Measurements from ENCODE around the gene RBCK1. TPM values are rescaled to one million over a fixed set of nuclear protein-coding genes. Genes with fewer than 3 reads are reported as not detected.

Gene RBCK1
- total RNA-seq, 1 experiment from 2014 or later: 115 TPM

- ChIA-PET POLR2A (ENCODE audit: unreplicated experiment) (no interaction called here), CTCF (interaction anchor here (0.5 kb wide), 1 partner anchor 47 kb away, joined by 3 read pairs; no protein-coding TSS in a partner anchor)
- Histone ChIP-seq H2AFZ (ENCODE audit: low read length) (peak overlapping the region; percentile 56), H3K4me3 (ENCODE audit: low read length) (peak overlapping the region; percentile 99), H3K9ac (ENCODE audit: low read length) (peak overlapping the region; percentile 98), H3K9me2 (replicated peaks; ENCODE audit: low read length) (no peaks in the 10 kb centered on the region), H3K4me1 (ENCODE audit: insufficient read depth, low read length) (peaks cover 28% of the 10 kb centered on the region), H3K79me2 (ENCODE audit: low read length) (peaks cover 59% of the 10 kb centered on the region), H3K4me2 (ENCODE audit: low read length) (peak overlapping the region; percentile 90), H3K27ac (ENCODE audit: low read length) (peak overlapping the region; percentile 84), H3K36me3 (ENCODE audit: low read depth, low read length) (peaks cover 19% of the 10 kb centered on the region), H3K9me3 (ENCODE audit: low read length) (no peaks in the 10 kb centered on the region), H3F3A (ENCODE audit: low read length, unreplicated experiment) (no peaks in the 10 kb centered on the region), H4K20me1 (ENCODE audit: low read length) (no peaks in the 10 kb centered on the region), H3K27me3 (ENCODE audit: low read length) (no peaks in the 10 kb centered on the region)
- intact Hi-C loops (cut with micrococcal nuclease): no loop called here
- TF ChIP-seq EZH2phosphoT487 (IDR thresholded peaks at IDR 0.05; ENCODE audit: borderline replicate concordance, low read length) (no peak), EZH2 (IDR thresholded peaks at IDR 0.05; ENCODE audit: low read length, unreplicated experiment) (no peak)
- TF ChIP-seq, protein P1, sequence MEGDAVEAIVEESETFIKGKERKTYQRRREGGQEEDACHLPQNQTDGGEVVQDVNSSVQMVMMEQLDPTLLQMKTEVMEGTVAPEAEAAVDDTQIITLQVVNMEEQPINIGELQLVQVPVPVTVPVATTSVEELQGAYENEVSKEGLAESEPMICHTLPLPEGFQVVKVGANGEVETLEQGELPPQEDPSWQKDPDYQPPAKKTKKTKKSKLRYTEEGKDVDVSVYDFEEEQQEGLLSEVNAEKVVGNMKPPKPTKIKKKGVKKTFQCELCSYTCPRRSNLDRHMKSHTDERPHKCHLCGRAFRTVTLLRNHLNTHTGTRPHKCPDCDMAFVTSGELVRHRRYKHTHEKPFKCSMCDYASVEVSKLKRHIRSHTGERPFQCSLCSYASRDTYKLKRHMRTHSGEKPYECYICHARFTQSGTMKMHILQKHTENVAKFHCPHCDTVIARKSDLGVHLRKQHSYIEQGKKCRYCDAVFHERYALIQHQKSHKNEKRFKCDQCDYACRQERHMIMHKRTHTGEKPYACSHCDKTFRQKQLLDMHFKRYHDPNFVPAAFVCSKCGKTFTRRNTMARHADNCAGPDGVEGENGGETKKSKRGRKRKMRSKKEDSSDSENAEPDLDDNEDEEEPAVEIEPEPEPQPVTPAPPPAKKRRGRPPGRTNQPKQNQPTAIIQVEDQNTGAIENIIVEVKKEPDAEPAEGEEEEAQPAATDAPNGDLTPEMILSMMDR (conservative IDR thresholded peaks at IDR 0.05; ENCODE audit: low read depth, low read length): no peak
- ATAC-seq (peak; percentile 6), DNase-seq (no peak)
- no TSS peak for BruUV-seq (replicated peaks)
Measured at GRCh38 chr20:408843-409696, 971 bp downstream of the RBCK1 start.

DNA sequence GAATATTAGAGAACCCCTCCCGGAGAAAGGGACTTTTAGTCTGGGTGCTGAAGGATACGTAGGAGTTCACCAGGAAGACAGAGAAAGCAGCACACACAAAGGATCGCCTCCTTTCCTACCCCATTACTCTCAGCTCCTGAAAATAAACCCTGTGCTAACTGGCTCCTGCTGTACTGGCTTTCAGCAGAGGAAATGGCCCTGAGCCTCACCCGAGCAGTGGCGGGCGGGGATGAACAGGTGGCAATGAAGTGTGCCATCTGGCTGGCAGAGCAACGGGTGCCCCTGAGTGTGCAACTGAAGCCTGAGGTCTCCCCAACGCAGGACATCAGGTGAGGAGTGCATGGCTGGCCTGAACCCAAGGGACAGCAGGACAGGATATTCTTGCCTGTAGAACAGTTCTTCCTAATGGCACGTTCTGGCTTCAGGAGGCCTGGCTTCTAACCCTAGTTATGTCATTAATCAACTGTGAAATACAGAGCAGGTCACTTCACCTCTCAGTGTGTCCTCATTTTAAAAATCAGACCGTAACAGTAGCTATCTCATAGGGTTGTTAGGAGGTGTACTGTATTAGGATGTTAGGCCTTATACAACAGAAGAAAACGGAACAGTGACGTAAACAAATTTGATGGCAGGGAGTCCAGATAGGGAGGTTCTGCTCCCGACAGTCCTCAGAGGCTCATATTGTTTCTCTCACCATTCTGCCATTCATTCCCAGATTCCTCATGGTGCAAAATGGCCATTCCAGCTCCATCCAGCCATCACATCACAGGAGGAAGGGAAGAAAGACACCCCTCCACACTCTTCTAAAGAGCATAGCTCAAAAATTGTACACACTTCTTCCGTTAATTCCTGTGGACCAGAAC lies 1.8 kb downstream of the RBCK1 start:
- H3K4me1 ChIP-seq (ENCODE audit: insufficient read depth, low read length): peaks cover 28% of the 10 kb centered on the region
- H2AFZ ChIP-seq (ENCODE audit: low read length): no peak overlapping the region
- TSS peak; percentile 33 for BruUV-seq (replicated peaks)
- H3K4me3 ChIP-seq (ENCODE audit: low read length): peak overlapping the region; percentile 99
- no peaks in the 10 kb centered on the region for H3K9me2 ChIP-seq (replicated peaks; ENCODE audit: low read length)
- peaks cover 66% of the 10 kb centered on the region for H3K79me2 ChIP-seq (ENCODE audit: low read length)
- ChIA-PET POLR2A (ENCODE audit: unreplicated experiment) (no interaction called here), CTCF (interaction anchor here (0.5 to 1.0 kb wide), 2 partner anchors 47 kb away, joined by 3 read pairs; no protein-coding TSS in a partner anchor)
- H3K36me3 ChIP-seq (ENCODE audit: low read depth, low read length): peaks cover 19% of the 10 kb centered on the region
- H4K20me1 ChIP-seq (ENCODE audit: low read length): no peaks in the 10 kb centered on the region
- DNase-seq (no peak), ATAC-seq (no peak)
- TF ChIP-seq EZH2 (IDR thresholded peaks at IDR 0.05; ENCODE audit: low read length, unreplicated experiment) (no peak), EZH2phosphoT487 (IDR thresholded peaks at IDR 0.05; ENCODE audit: borderline replicate concordance, low read length) (no peak)
- TF ChIP-seq, protein P1 (conservative IDR thresholded peaks at IDR 0.05; ENCODE audit: low read depth, low read length): no peak
- no peaks in the 10 kb centered on the region for H3F3A ChIP-seq (ENCODE audit: low read length, unreplicated experiment)
- peak overlapping the region; percentile 84; the same call in 1 of the 2 replicates for H3K27ac ChIP-seq (ENCODE audit: low read length)
- peak overlapping the region; percentile 90 for H3K4me2 ChIP-seq (ENCODE audit: low read length)
- intact Hi-C loops (cut with micrococcal nuclease): no loop called here
- peak overlapping the region; percentile 98 for H3K9ac ChIP-seq (ENCODE audit: low read length)
- no peaks in the 10 kb centered on the region for H3K27me3 ChIP-seq (ENCODE audit: low read length)
- H3K9me3 ChIP-seq (ENCODE audit: low read length): no peaks in the 10 kb centered on the region
